Naive thymus-derived CD8-positive, alpha-beta T cell (primary cell): ENCODE data around the gene MYL6B. TPM values are rescaled to one million over a fixed set of nuclear protein-coding genes. Genes with fewer than 3 reads are reported as not detected.
A peak's percentile ranks its signal among the peaks of the same experiment; 100 is the strongest.
"Not testable (repeated sequence)": the region's sequence is repeated elsewhere in the genome, so short reads cannot be mapped to it uniquely, and the experiment has no call there.

ENCODE experiments used
- ATAC-seq, 2 donors: fragments of 150-1000 bp; cut with Tn5 transposase in 1 of 2; sonication (Bioruptor Pico), chemical (Tn5 transposase) in 1 of 2; 1 replicate in 1 of 2; 2 replicates in 1 of 2; pipeline ENCODE4 v1.10.0; 2021; ENCODE audit warnings: mild to moderate bottlenecking in 2 of 2, moderate library complexity in 2 of 2
- POLR2A ChIA-PET: fragments of 350-600 bp; sonication (Branson Sonifier 250); formaldehyde crosslinking; loops from one replicate; lab custom pipeline; 2021; ENCODE audit warnings: antibody characterized with exemption; lab: Charles Lee
- DNase-seq, 10 donors: peaks; one replicate each; pipeline versions ENCODE4 v3.0.0 to v3.0.0-alpha.2; 2020 to 2022
- H3K27ac Mint-ChIP-seq, 10 donors: one replicate each; pipeline ENCODE4 v1.8.0; 2020 to 2022; ENCODE audit warnings: mild to moderate bottlenecking in 10 of 10, mixed read lengths in 10 of 10, moderate library complexity in 4 of 10, inconsistent platforms in 1 of 10
- H3K27me3 Mint-ChIP-seq, 5 donors: one replicate each; pipeline ENCODE4 v1.8.0; 2021 to 2022; ENCODE audit warnings: mixed read lengths in 5 of 5
- H3K36me3 Mint-ChIP-seq, 3 donors: one replicate each; pipeline ENCODE4 v1.8.0; 2020 to 2022; ENCODE audit warnings: mixed read lengths in 3 of 3, mild to moderate bottlenecking in 2 of 3, inconsistent platforms in 1 of 3
- H3K4me1 Mint-ChIP-seq, 4 donors: one replicate each; pipeline ENCODE4 v1.8.0; 2021 to 2022; ENCODE audit warnings: mixed read lengths in 4 of 4
- H3K4me3 Mint-ChIP-seq, 10 donors: one replicate each; pipeline ENCODE4 v1.8.0; 2020 to 2022; ENCODE audit warnings: mild to moderate bottlenecking in 10 of 10, mixed read lengths in 10 of 10, moderate library complexity in 6 of 10, inconsistent platforms in 1 of 10
- H3K9me3 Mint-ChIP-seq, 9 donors: one replicate each; pipeline ENCODE4 v1.8.0; 2020 to 2022; ENCODE audit warnings: mixed read lengths in 9 of 9, mild to moderate bottlenecking in 3 of 9, inconsistent platforms in 1 of 9, moderate library complexity in 1 of 9
- polyA plus RNA-seq, 3 donors: library from polyadenylated mRNA; unstranded; fragments of 300-500 nt; fragmentation: Illumina TruSeq; gene quantifications; one replicate each; pipeline ENCODE4 v1.2.3, GENCODE V29; 2021
- total RNA-seq, 8 experiments: library from RNA in 2 of 8; stranded (reverse) in 2 of 8; gene quantifications; one replicate each; pipeline ENCODE4 v1.2.3 and lab custom pipeline; 2021 to 2026

Gene MYL6B
- total and polyA plus RNA-seq, 5 experiments from 2014 or later, result 3.4 to 5.9 (median 3.8) TPM

DNA sequence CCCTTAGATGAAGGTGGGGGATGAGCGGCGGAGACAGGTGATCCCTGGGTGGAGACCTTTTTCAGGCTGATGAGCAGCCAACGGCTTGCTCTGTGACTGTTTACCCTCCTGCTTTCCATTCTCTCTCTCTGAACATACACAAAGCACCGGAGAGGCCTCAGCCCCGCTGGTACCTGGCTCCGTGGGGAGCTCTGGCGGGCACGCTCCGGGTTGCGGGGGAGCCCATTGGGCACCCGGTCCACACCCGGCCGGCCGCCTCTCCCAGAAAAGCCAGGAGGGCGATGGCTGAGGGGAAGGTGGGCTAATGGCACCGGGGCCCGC lies 36.4 kb downstream of the MYL6B start:
- Mint-ChIP-seq H3K4me1 (peaks cover 37 to 51% (median 43%) of the 10 kb centered on the region in 4 donors), H3K27me3 (peaks cover 0 to 3% (median 0%) of the 10 kb centered on the region in 5 donors), H3K9me3 (no peaks in the 10 kb centered on the region), H3K27ac (peak overlapping the region; percentile 89 to 95 (median 92)), H3K4me3 (peak overlapping the region; percentile 89 to 96 (median 90)), H3K36me3 (peaks cover 0 to 32% (median 5%) of the 10 kb centered on the region in 3 donors)
- POLR2A ChIA-PET, result interaction anchor here (1.1 to 7.8 kb wide), 15 partner anchors 19 to 499 kb away, joined by 3 to 284 read pairs (median 11); partner anchors contain the start of genes ANKRD52, CNPY2, ESYT1 and MYL6
- DNase-seq (peak in 3 of 10 donors; percentile 38 to 45 (median 41)), ATAC-seq (peak; percentile 18 to 20)

DNA sequence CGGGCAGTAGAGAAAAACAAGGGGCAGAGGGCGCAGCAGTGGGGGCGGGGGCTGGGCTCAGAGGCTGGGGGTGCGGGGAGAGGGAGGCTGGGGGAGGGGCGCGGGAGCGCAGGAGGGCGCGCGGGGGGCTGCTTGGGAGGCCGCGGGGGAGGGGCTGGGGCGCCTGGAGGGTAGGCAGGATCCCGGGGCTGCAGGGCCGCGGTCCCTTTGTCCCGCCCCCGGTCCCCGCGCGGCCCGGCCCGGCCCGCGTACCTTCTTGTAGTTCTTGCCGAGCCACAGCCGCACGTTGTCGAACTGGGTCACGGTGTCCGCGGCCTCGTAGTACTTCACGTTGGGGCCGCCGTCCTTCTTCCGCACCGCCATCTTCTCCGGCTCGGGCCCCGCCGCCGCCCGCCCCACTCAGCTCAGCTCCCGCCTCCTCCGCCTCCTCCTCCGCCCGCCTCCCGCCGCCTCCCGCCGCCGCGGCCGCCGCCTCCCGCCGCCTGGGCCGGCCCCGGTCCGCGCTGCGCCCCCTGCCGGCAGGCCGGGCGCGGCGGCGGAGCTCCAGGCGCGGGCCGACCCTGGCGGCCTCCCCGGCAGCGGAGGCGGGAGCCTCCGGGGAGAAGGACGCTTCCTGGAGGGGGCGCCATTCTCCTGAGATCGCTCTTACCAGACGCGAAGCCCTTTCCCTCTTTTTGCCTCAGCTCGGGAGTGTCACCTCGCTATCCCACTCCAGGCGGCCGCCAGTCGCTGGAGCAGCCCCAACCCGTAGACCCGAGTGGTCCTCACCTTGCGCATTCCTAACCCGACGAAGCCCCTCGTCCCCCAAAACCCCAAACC lies 36.9 kb downstream of the MYL6B start, which contains the start of gene SMARCC2:
SMARCC2 (minus strand) TSS at position 385 of the 819 bp plus-strand sequence; CDS start at position 363, 22 bp downstream.
- H3K27ac Mint-ChIP-seq, result peak within 1 kb of the TSS; percentile 97 to 100 (median 98)
- ATAC-seq (peak; percentile 82 to 84), DNase-seq (peak; percentile 74 to 91 (median 82))
- peaks cover 0 to 3% (median 0%) of the 10 kb centered on the region in 5 donors for H3K27me3 Mint-ChIP-seq
- H3K4me1 Mint-ChIP-seq, result peaks cover 39 to 51% (median 43%) of the 10 kb centered on the region in 4 donors
- peaks cover 0 to 26% (median 5%) of the 10 kb centered on the region in 3 donors for H3K36me3 Mint-ChIP-seq
- POLR2A ChIA-PET, result interaction anchor here (0.5 to 7.8 kb wide), 38 partner anchors 8 to 922 kb away, joined by 3 to 284 read pairs (median 5); partner anchors contain the start of genes ANKRD52, CNPY2, DNAJC14 and ESYT1
- no peaks in the 10 kb centered on the region for H3K9me3 Mint-ChIP-seq
- peak within 1 kb of the TSS; percentile 89 to 99 (median 96) for H3K4me3 Mint-ChIP-seq

DNA sequence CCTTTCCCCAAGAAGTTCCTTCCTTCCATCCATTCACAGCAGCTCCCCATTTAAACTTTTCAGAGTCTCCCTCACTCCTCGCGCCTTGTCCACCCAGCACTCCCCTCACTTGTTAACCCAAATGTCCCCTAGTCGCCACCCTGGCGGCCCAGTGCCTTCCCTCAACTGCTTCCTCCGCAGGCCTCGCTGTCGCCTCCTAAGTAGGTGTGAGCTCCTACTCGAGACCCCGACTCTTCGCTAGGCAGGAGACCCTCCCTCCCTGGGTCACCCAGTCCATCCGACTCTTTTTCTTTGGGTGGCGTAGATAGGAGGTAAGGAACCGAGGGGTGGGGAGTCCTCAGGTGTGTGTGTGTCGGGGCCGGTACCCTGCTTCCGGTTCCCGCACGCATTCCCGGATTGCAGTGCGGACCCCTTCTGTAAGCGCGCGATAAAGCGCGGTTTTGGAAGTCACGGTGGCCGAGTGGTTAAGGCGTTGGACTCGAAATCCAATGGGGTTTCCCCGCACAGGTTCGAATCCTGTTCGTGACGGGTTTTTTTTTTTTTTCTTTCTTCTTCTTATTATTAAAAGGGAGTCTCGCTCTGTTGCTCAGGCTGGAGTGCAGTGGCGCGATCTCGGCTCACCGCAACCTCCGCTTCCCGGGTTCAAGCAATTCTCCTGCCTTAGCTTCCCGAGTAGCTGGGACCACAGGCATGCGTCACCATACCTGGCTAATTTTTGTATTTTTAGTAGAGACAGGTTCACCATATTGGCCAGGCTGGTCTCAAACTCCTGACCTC lies 37.7 kb downstream of the MYL6B start:
- POLR2A ChIA-PET, result interaction anchor here (0.5 to 7.8 kb wide), 41 partner anchors 9 to 921 kb away, joined by 3 to 284 read pairs (median 5); partner anchors contain the start of genes ANKRD52, CNPY2, DNAJC14 and ESYT1
- H3K4me3 Mint-ChIP-seq, result peak overlapping the region; percentile 88 to 99 (median 96)
- peak overlapping the region; percentile 97 to 100 (median 98) for H3K27ac Mint-ChIP-seq
- peaks cover 0 to 3% (median 0%) of the 10 kb centered on the region in 5 donors for H3K27me3 Mint-ChIP-seq
- ATAC-seq (peak; percentile 41 to 45), DNase-seq (peak; percentile 54 to 82 (median 74))
- no peaks in the 10 kb centered on the region for H3K9me3 Mint-ChIP-seq
- H3K4me1 Mint-ChIP-seq, result peaks cover 39 to 51% (median 43%) of the 10 kb centered on the region in 4 donors
- peaks cover 0 to 18% (median 4%) of the 10 kb centered on the region in 3 donors for H3K36me3 Mint-ChIP-seq

DNA sequence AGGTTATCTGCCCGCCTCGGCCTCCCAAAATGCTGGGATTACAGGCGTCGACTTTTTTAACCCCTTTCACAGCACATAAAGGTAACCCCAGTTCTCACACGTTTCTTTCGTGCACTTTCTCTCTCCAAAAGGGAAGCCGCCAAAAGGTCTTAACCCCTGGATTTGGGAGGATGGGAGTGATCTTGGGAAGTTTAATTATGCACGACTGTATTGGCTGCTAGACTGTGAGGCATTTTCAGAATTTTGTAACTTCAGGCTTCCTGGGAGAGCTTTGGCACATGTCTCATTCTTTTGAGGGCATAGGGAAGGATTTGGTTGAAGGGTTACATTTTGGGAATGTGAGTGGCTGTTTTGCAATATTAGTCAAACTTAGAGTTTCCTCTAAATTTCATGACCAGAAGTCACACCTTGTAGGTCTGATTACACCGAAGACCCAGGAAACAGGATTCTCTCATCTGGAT lies 38.3 kb downstream of the MYL6B start:
- Mint-ChIP-seq H3K9me3 (no peaks in the 10 kb centered on the region), H3K4me3 (peak overlapping the region; percentile 88 to 99 (median 96)), H3K4me1 (peaks cover 38 to 51% (median 43%) of the 10 kb centered on the region in 4 donors), H3K36me3 (peaks cover 0 to 12% (median 3%) of the 10 kb centered on the region in 3 donors), H3K27me3 (peaks cover 0 to 3% (median 0%) of the 10 kb centered on the region in 5 donors), H3K27ac (peak overlapping the region; percentile 97 to 100 (median 98))
- no peak for ATAC-seq
- DNase-seq, result no peak
- POLR2A ChIA-PET, result interaction anchor here (0.5 to 7.8 kb wide), 9 partner anchors 11 to 387 kb away, joined by 4 to 284 read pairs (median 8); partner anchors contain the start of genes ANKRD52, ESYT1, RNF41 and RPL41

DNA sequence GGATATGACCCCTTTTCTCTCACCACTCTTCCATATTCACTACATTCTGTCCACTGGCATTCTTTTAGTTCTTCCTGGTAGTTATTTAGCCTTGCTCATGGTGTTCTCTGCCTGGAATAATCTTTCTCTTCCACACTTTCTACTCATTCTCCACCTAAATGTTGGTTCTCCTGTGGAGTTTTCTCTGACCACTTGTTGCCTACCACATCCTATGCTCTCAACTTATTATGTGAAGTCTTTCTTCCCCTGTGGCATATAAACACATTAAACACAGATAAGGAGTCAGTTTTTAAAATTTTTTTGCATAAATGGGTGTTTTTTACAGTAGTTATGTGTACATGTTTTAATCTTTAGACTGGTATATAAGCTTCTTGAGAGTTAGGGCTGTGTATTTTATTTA lies 40.2 kb downstream of the MYL6B start:
- Mint-ChIP-seq H3K9me3 (no peaks in the 10 kb centered on the region), H3K4me1 (peaks cover 27 to 38% (median 37%) of the 10 kb centered on the region in 4 donors), H3K36me3 (no peaks in the 10 kb centered on the region), H3K4me3 (peak overlapping the region in 6 of 10 donors; percentile 19 to 77 (median 35)), H3K27ac (peak overlapping the region in 8 of 10 donors; percentile 19 to 89 (median 82)), H3K27me3 (peaks cover 0 to 3% (median 0%) of the 10 kb centered on the region in 5 donors)
- ATAC-seq (no peak), DNase-seq (no peak)
- POLR2A ChIA-PET, result interaction anchor here (0.5 to 7.8 kb wide), 5 partner anchors 29 to 1350 kb away, joined by 3 to 284 read pairs (median 8); partner anchors contain the start of genes CS, ESYT1, PA2G4 and RNF41

DNA sequence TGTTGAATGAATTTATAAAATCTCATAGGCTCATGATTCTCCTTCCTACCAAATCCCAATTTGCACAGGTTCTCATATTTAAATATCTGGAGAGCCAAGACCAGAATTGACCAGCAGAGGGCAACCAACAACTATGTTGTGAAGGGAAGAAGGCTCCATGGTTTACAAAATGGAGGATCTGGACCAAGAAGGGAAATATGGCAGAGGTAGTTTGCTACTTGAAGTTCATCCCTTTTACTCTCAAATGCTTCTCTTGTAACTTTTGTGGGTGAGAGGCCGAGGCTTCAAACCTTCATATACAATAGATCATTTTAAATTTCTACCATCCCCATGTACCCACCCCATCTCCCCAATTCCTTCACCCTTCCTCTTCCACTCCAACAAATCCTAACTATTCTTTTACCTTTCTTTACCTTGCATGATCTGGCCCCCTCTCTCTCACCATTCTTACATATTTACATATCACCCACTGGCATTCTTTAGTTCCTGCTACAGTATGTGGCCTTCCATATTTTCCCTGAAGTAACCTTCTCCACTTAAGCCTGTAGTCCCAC lies 40.7 kb downstream of the MYL6B start:
- peaks cover 0 to 3% (median 0%) of the 10 kb centered on the region in 5 donors for H3K27me3 Mint-ChIP-seq
- H3K27ac Mint-ChIP-seq, result peak overlapping the region; percentile 11 to 89 (median 72)
- POLR2A ChIA-PET, result interaction anchor here (1.7 to 7.8 kb wide), 3 partner anchors 29 to 107 kb away, joined by 8 to 284 read pairs (median 88); partner anchors contain the start of genes CS, ESYT1, RNF41 and RPL41

DNA sequence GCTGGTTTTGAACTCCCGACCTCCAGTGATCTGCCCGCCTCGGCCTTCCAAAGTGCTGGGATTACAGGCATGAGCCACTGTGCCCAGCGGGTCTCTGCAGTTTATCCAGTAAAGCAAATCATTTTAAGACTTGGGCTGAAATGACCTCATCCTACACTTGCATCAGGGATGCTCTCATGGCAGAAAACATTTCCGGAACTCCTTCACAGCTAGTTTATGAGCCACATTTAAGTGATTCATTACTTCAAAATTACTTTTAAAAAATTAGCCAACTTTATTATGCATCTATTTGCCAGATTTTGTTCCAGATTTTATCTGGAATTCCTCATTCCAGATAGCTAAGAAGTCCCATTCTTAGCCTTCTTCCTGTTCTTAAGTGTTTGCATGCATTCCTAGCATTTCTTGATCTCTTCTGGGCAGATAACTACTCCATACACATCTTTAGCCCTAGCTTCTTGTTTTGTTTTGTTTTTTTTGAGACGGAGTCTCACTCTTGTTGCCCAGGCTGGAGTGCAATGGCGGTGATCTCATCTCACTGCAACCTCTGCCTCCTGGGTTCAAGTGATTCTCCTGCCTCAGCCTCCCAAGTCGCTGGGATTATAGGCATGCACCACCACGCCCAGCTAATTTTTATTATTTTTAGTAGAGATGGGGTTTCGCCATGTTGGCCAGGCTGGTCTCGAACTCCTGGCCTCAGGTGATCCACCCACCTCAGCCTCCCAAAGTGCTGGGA lies 44.6 kb downstream of the MYL6B start:
- H3K4me3 Mint-ChIP-seq, ATAC-seq, H3K9me3 Mint-ChIP-seq, DNase-seq, H3K27me3 Mint-ChIP-seq, H3K36me3 Mint-ChIP-seq: not testable (repeated sequence)
- peaks cover 8 to 16% (median 11%) of the 10 kb centered on the region in 4 donors for H3K4me1 Mint-ChIP-seq
- peak overlapping the region in 1 of 10 donors; percentile 46 for H3K27ac Mint-ChIP-seq
- POLR2A ChIA-PET, result interaction anchor here (1.8 kb wide), 1 partner anchor 25 kb away, joined by 9 read pairs; the partner anchor contains the start of gene RNF41

More for the DNA sequence above, 40.7 kb downstream of the MYL6B start:
- peak; percentile 42 to 88 (median 72) for DNase-seq
- Mint-ChIP-seq H3K36me3 (no peaks in the 10 kb centered on the region), H3K4me3 (peak overlapping the region in 6 of 10 donors; percentile 18 to 62 (median 30)), H3K4me1 (peaks cover 22 to 33% (median 32%) of the 10 kb centered on the region in 4 donors), H3K9me3 (no peaks in the 10 kb centered on the region)
- ATAC-seq, result no peak

DNA sequence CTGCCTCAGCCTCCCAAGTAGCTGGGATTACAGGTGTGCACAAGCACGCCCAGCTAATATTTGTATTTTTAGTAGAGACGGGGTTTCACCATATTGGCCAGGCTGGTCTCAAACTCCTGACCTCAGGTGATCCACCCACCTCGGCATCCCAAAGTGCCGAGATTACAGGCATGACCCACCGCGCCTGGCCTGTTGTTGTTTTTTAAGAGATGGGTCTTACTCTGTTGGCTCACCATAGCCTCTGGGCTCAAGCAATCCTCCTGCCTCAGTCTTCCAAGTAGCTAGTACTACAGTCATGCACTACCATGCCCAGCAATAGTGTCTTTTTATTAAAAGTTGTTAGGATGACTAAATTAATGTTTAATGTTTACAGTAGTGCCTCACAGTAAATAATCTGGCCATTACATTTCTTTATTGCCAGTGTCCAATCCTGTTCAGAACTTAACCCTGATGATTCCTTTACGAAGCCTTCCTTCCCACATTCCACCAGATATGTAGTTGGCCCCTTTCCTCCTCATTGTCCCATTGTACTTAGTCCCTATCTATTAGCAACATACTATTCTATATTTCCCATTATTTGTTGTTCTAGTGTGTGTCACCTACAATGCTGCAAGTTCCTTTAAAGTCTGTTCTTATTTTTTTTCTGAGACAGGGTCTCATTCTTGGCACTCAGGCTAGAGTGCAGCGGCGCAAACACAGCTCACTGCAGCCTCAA lies 45.7 kb downstream of the MYL6B start:
- Mint-ChIP-seq H3K4me3 (no peak overlapping the region), H3K36me3 (no peaks in the 10 kb centered on the region), H3K27ac (peak overlapping the region in 3 of 10 donors; percentile 20 to 40 (median 34)), H3K27me3 (no peaks in the 10 kb centered on the region), H3K4me1 (peaks cover 6 to 9% (median 8%) of the 10 kb centered on the region in 4 donors), H3K9me3 (no peaks in the 10 kb centered on the region)
- POLR2A ChIA-PET, result interaction anchor here (0.5 to 1.8 kb wide), 5 partner anchors 8 to 171 kb away, joined by 3 to 9 read pairs (median 3); partner anchors contain the start of gene RNF41
- no peak for ATAC-seq
- no peak for DNase-seq

DNA sequence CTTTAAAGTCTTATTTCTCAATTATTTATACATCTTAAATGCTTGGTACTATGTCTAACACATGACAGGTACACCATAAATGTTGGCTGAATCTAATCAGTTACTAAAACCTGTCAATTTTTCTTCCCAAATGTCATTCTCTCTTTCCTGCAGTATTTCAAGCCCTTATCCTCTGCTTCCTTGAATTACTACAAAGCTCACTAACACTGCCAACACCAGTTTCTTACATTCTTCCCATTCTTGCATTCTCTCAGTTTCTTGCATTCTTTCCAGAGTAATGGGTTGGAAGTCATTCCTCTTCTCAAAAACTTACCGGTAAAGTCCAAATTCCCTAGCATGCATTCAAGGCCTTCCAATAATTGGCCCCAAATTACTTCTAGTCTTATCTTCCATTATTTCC lies 46.4 kb downstream of the MYL6B start:
- H3K4me3 Mint-ChIP-seq, result no peak overlapping the region

DNA sequence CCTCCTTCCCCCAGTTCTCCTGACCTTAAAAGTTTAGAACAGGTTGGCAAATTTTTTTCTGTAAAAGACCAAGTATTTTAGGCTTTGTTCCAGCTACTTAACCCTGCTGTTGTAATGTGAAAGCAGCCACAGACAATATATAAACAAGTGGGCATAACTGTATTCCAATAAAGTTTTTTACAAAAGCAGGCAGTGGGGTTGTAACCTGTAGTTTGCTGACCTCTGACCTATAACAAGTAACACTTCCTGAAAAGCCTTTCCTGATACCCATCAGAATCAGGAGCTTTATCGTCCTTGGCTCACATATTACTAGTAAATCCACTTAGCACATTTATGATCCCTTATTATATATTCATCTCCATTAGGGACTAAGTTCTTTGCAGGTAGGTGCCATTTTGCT lies 50.0 kb downstream of the MYL6B start:
- Mint-ChIP-seq H3K4me3 (no peak overlapping the region), H3K27ac (peak overlapping the region in 4 of 10 donors; percentile 4 to 50 (median 22)), H3K9me3 (no peaks in the 10 kb centered on the region), H3K4me1 (peaks cover 1 to 5% (median 3%) of the 10 kb centered on the region in 4 donors), H3K36me3 (peaks cover 0 to 31% (median 0%) of the 10 kb centered on the region in 3 donors), H3K27me3 (no peaks in the 10 kb centered on the region)
- DNase-seq, result no peak
- no peak for ATAC-seq
- POLR2A ChIA-PET, result interaction anchor here (1.0 to 1.6 kb wide), 4 partner anchors 9 to 21 kb away, joined by 3 to 8 read pairs (median 5); partner anchors contain the start of genes RNF41 and SMARCC2

More for the DNA sequence above, 46.4 kb downstream of the MYL6B start:
- Mint-ChIP-seq H3K9me3 (no peaks in the 10 kb centered on the region), H3K27ac (peak overlapping the region in 4 of 10 donors; percentile 17 to 40 (median 26)), H3K4me1 (peaks cover 1 to 5% (median 3%) of the 10 kb centered on the region in 4 donors), H3K27me3 (no peaks in the 10 kb centered on the region), H3K36me3 (no peaks in the 10 kb centered on the region)
- DNase-seq, result no peak
- ATAC-seq, result no peak
- POLR2A ChIA-PET, result interaction anchor here (0.6 to 1.8 kb wide), 4 partner anchors 9 to 82 kb away, joined by 3 to 6 read pairs (median 4); partner anchors contain the start of genes RNF41 and RPL41
